GOT3 (cell line): ENCODE measurements around the gene NRXN3.

Source experiments
- DNase-seq: peaks from one replicate; lab custom pipeline; 2025; ENCODE audit warnings: mixed read lengths; lab: John Stamatoyannopoulos, UW

Gene NRXN3

DNA sequence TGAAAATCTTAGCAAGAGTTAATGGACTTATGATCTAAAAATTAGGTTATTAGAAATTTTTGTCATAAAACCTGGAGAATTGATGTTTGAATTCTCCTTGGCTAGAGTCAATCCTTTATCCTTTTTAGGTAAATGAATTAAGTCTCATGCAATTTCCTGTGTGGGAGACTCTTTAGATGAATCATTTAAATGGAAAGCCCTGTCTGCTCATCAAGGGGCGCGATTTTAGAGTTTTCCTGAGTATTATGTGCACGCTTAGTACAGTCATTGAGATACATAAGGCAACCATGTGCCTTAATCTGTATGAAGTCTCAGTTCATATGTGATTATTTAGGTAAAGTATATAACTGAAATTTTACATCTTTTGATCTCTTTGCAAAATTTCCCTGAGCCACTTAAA, 974.7 kb downstream of the NRXN3 start:
- DNase-seq = no peak

- DNase-seq = no peak
Observed at GRCh38 chr14:79150226-79150625, 980.1 kb downstream of the NRXN3 start.

DNA sequence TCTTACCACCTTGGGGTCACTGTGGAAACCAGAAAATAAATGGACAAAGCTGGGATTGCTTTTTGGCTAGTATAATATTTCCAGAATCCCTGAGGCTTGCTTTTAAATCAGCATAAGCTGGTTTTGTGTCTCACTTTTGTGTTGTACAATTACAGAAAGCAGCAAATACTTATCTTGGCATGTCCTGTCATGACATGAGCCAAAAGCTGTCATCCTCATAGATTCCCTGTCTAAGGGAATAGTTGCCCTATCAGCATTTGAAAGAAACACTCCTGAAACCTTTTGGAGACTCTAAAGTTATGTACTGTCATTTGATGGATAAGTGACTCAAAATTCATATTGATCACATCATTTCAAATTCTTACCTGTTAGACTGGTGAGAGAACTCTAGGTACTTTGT, 987.2 kb downstream of the NRXN3 start:
- DNase-seq = no peak

GRCh38 chr14:79161571-79161970, 991.4 kb downstream of the NRXN3 start:
- no peak for DNase-seq

GRCh38 chr14:79162833-79163232, 992.7 kb downstream of the NRXN3 start:
- no peak for DNase-seq

DNA sequence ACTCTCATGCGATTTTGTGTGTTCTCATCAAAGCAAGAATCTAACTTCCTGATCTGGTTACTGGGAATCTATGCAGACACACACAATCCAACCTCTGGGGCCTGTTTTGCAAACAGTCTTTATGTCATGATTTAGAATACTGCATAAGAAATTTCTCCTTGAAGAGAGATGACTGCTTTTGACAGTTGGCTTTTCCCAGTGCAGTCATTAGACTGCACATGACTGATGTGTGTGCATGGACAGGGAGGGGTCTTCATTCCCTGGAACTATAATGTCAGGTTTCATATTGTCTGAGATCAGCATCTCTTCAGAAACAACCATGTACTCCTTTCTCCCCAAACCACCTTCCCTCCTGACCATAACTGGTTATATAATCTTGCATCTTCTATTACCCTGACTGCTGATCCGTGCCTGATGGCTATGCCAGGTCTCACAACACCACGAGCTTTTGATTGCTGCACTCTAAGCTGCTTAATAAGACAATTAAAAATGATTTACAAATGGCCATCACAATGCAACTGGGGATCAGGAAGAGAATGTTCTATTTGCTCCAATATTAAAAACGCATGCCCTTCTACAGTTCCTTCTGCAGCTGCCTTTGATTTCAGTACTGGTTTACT, 995.4 kb downstream of the NRXN3 start:
- no peak for DNase-seq

DNA sequence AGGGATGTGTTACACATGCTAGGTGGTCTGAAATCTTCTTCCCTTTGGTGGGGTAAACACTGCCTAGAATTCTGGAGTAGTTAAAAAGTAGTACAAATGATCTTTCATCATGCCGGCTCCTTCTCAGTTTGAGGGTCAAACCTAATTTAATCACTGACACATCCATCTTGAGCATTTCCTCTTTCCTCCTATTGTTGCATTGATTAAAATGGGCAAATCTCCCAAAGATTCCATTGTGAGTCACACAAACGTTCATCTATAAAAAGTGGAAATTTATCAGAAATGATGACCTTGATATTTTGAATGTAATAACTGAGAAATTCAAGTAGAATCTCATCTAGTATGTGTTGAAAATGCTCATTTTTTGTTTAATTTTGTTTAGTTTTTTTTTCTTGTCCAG, 996.0 kb downstream of the NRXN3 start:
- DNase-seq = no peak

DNA sequence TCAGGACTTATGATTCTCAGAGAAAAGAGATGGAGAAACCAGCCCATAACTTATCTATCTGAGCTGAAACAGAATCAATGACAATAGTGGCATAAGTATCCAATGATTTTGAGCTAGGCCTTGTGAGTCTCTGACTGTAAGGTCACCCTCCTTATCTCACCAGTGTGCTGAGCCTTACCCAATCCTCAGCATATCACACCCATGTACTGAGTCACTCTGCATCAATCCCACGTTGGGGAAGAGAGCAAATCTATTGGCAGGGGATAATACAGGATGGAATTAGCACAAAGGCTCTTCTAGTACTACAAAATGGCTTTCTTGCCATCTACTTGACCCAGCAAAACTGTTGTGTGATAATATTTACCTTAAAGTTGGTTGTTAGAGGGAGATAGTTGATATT, 997.8 kb downstream of the NRXN3 start:
- DNase-seq = no peak

- DNase-seq = no peak
Observed at GRCh38 chr14:79175671-79176070, 1005.5 kb downstream of the NRXN3 start.

DNA sequence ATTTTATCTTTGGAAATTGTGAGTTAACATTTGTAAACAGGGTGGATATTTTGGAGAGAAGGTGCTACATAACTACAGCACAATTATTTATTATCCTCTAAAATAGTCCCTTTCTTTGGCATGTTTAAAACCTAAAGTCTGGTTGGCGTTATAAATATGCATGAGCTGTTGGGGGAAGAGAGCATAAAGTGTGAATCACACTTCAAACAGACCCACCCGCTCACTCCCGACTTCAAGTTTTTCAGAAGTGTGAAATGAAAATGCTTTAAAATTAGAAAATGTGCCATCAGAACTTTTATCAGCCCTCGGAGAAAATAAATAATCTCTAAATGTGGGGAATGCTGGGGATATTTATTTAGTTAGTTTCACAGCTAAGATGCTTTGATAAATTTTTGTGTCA, 1006.9 kb downstream of the NRXN3 start:
- no peak for DNase-seq

GRCh38 chr14:79178719-79179118, 1008.5 kb downstream of the NRXN3 start:
- no peak for DNase-seq

GRCh38 chr14:79179985-79180384, 1009.8 kb downstream of the NRXN3 start:
- no peak for DNase-seq

DNA sequence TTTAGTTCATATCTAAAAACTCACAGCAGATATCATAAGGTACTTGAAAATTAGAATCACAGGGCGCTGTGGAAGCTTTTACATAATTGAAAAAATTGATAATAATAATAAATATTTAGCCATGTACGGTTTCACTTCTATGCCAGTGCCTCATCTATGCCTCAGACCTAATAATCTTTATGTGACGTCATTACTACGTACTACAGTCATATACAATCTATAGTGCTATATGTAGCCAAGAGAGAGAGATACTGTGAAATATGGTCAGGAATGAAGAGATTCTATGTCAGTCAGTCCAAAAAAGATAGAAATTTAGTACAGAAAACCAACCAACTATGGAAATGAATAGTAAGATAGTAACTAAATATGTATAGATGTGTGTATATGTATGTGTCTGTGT, 1010.5 kb downstream of the NRXN3 start:
- no peak for DNase-seq

DNA sequence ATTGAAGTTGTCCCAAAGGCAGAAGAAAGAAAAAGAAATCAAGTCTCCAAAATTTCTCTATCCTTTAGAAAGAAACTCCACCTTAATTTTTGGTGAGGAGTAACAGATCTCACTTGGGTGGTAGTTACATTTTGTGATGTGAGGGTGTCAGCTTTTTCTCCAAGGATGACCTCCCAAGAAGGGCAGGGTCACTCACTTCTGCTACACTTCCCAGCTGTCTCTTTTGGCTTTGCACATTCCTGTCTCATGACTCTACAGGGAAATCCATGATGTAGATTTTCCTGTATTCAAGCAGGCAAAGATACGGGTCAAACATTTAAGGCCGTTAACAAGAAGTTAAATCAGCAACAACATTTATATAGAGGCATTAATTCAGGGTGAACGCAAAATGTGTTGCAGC, 1016.4 kb downstream of the NRXN3 start:
- DNase-seq = no peak

GRCh38 chr14:79193689-79194477, 1023.7 kb downstream of the NRXN3 start:
- no peak for DNase-seq

- DNase-seq = no peak
Observed at GRCh38 chr14:79196216-79196615, 1026.0 kb downstream of the NRXN3 start.

DNA sequence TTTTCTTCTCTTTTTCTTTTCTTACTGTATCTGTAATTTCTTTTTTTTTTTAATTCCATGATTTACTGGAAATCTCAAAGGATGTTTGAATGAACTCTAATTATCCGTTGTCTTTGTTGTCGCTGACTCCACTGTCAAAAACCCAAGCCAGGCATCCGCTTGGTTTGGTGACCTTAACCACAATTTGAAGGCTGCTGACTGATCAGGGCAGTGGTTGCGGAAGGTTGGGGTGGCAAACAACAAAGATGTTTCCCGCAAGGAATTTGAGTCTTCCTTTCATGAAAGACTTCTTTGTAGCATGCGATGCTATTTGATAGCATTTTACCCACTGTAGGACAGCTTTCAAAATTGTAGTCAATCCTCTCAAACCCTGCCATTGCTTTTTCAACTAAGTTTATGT, 1027.3 kb downstream of the NRXN3 start:
- DNase-seq = no peak

DNA sequence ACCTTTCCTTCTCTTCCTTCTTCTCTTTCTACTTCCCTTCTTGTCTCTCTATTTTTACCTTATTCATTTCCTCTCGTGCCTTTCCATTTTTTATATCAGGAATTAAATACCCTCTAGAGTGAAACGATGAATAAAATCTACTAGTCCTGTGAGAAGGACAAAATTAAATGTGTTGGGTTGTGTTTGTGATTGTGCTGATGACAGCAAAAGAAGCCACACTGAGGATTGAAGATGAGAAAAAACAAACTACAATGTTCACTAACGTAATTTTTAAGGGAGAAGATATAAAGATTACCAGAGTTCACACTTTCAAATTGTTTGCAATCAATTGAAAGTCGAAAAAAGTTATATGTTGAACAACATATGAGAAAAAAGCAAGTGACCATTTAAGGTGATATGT, 1029.0 kb downstream of the NRXN3 start:
- no peak for DNase-seq

DNA sequence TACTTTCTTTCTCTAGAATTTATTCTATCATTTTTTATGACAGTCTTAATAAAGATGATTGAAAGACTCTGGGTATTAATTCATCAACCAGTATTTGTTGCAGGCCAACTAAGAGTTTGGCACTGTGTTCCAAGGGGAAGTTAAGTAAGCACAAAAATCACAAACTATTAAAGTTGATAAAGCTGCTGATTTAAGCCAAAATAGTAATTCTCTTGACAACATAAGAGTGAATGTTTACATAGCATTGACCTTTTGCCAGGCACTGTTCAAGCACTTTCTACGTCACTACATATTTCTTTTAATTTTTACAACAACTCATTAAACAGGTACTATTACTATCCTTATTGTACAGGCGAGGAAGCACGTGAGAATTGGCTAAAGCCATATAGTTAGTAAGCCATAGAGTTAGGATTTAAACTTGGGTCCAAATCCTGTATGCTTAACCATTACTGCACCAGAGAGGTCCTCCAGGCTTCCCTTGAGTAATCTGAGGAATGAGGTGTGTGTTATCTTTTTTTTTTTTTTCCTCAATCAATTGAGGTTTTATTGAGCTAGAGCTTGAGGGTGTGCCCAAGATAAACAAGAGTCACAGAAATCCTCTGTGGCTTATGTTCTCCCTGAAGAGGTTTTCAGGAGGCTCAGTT, 1031.5 kb downstream of the NRXN3 start:
- DNase-seq = no peak

DNA sequence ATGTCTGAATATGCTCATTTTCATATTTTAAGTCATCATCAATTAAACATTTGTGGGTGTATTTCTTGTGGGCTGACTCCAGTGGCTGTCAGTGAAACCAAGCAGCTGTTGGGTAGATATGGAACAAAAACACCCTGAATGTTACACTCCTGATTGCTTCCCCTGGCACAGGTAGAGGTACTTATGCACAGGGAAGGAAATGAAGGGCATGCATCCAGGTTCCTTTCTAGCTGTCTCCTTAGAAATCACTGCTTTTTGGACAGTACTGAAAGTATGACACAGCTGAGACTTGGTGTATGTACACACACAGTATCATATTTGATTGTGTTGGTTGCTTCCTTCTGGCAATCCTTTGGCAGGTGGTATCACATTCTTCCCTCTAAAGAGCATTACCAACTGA, 1034.4 kb downstream of the NRXN3 start:
- no peak for DNase-seq

DNA sequence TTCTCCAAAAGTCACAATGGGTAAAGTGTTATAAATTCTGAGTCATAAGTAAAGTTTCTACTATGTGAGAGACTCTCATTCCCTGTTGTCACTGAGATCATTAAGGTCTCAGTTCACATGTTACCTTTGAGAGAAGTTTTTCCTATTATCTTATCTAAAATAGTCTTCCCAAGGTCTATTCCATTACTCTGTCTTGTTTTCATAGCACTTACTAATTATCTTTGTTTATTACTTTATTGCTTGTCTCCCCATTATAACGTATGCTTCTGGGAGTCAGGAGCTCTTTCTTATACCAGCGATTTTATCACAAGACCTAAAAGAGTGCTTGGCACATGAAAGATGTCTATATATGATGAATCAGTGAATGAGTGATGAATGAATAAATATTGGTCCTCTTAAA, 1039.2 kb downstream of the NRXN3 start:
- no peak for DNase-seq

- DNase-seq = no peak
Observed at GRCh38 chr14:79225815-79226214, 1055.6 kb downstream of the NRXN3 start.

DNA sequence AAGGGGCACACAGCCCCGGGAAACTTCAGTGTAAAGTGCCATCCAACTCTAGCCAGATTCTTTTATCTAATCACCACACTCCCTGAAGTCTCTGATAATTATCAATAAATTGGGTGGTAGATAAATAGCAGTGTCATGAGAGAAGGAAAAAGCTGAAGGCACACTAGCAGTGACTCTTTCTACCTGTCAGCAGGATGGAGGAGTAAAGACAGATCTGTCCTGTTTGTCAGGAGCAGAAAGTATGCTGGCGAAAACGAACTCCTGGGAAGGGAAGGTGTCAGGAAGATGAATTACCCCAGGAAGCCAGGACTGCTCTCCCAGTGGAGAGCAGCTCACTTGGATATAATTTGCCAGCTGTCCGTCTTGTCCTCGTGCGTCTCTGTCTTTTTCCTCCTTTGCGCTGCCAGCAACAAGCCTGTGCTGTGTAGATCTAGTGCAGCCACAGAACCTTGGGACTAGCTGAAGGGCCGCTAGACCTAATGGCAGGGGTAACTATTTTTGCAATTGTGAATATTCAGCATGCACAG, 1059.3 kb downstream of the NRXN3 start:
- DNase-seq = no peak
